HCT116 (cell line): ENCODE data around the gene CNBD2.

Source experiments
- CBX3 ChIP-seq: IDR thresholded peaks from 2 replicates; pipeline ENCODE4 v1.6.1; 2012; ENCODE audit warnings: low read depth
- CTCF ChIP-seq, 3 experiments: fragments of 200-600 bp in 1 of 3; sonication (generic) in 1 of 3; IDR thresholded peaks in 2 of 3; conservative IDR thresholded peaks in 1 of 3; 2 replicates each; pipeline ENCODE4 v1.5.1; 2012 to 2017; ENCODE audit warnings: low read depth in 2 of 3, low read length in 2 of 3, antibody characterized with exemption in 1 of 3, borderline replicate concordance in 1 of 3, control low read depth in 1 of 3, mild to moderate bottlenecking in 1 of 3, mixed read lengths in 1 of 3, mixed run types in 1 of 3, moderate library complexity in 1 of 3; ENCODE audit not compliant: insufficient read depth in 1 of 3
- EZH2 ChIP-seq: fragments of 200-600 bp; sonication (generic); IDR thresholded peaks from 2 replicates; pipeline ENCODE4 v1.6.1; 2017; ENCODE audit warnings: antibody characterized with exemption, mixed run types
- EZH2phosphoT487 ChIP-seq: fragments of 200-600 bp; IDR thresholded peaks from 2 replicates; pipeline ENCODE4 v1.6.1; 2018; ENCODE audit warnings: antibody characterized with exemption, borderline replicate concordance
- FOSL1 ChIP-seq: IDR thresholded peaks from 2 replicates; pipeline ENCODE4 v1.6.1; 2012; ENCODE audit warnings: low read depth
- POLR2A ChIP-seq: IDR thresholded peaks from 2 replicates; pipeline ENCODE4 v1.7.0; 2011; ENCODE audit warnings: borderline replicate concordance; ENCODE audit not compliant: insufficient read depth, insufficient read length; ENCODE audit errors: extremely low read depth
- POLR2AphosphoS5 ChIP-seq: IDR thresholded peaks from 2 replicates; pipeline ENCODE4 v1.6.1; 2011; ENCODE audit warnings: mild to moderate bottlenecking, low read depth, low read length, moderate library complexity
- REST ChIP-seq: IDR thresholded peaks from 2 replicates; pipeline ENCODE4 v1.6.1; 2012; ENCODE audit warnings: low read depth
- TCF7L2 ChIP-seq: IDR thresholded peaks from 2 replicates; pipeline ENCODE4 v1.7.0; 2011; ENCODE audit warnings: borderline replicate concordance, inconsistent platforms; ENCODE audit not compliant: insufficient read depth, insufficient read length; ENCODE audit errors: extremely low read depth
- YY1 ChIP-seq: IDR thresholded peaks from 2 replicates; pipeline ENCODE4 v1.6.1; 2011; ENCODE audit warnings: low read length, low read depth, moderate library complexity, mild to moderate bottlenecking; ENCODE audit not compliant: insufficient replicate concordance; ENCODE audit errors: extremely low read depth
- ZFX ChIP-seq: fragments of 450-650 bp; IDR thresholded peaks from 2 replicates; pipeline ENCODE4 v1.6.1; 2017
- TF ChIP-seq, protein P1 (sequence below): IDR thresholded peaks from 2 replicates; pipeline ENCODE4 v1.6.1; 2012

GRCh38 chr20:35981969-35982368 lies 13.6 kb downstream of the CNBD2 start:
- TF ChIP-seq POLR2A (no peak), CTCF (IDR thresholded peaks at IDR 0.05 in 2 of 3, conservative IDR thresholded peaks at IDR 0.05 in 1 of 3; ENCODE audit: borderline replicate concordance in 1 of 3, insufficient read depth in 1 of 3, low read depth in 2 of 3, low read length in 2 of 3) (no peak), EZH2 (no peak), POLR2AphosphoS5 (no peak), REST (no peak), FOSL1 (no peak), CBX3 (no peak), EZH2phosphoT487 (no peak), YY1 (no peak), TCF7L2 (no peak), ZFX (no peak)
- TF ChIP-seq, protein P1, sequence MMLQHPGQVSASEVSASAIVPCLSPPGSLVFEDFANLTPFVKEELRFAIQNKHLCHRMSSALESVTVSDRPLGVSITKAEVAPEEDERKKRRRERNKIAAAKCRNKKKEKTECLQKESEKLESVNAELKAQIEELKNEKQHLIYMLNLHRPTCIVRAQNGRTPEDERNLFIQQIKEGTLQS, result no peak
